CD4-positive, alpha-beta T cell treated with Interleukin-12 subunit alpha and Interleukin-12 subunit beta, for 1 hour (primary cell): ENCODE data around the gene MCM9.
"Not testable (repeated sequence)": the region's sequence is repeated elsewhere in the genome, so short reads cannot be mapped to it uniquely, and the experiment has no call there.

Experiments used
- DNase-seq: peaks from one replicate; pipeline ENCODE4 v3.0.0-alpha.2; 2020

MCM9 gene

GRCh38 chr6:118892355-118892991, 42.5 kb downstream of the MCM9 start:
- DNase-seq: peak; percentile 39

- DNase-seq: peak; percentile 33
Observed at GRCh38 chr6:118890997-118891790, 43.8 kb downstream of the MCM9 start.

GRCh38 chr6:118889163-118889562, 45.8 kb downstream of the MCM9 start:
- no peak for DNase-seq

- DNase-seq: no peak
Observed at GRCh38 chr6:118886641-118887040, 48.3 kb downstream of the MCM9 start.

GRCh38 chr6:118882314-118882905, 52.5 kb downstream of the MCM9 start:
- DNase-seq: no peak

GRCh38 chr6:118881440-118882313, 53.3 kb downstream of the MCM9 start:
- DNase-seq: no peak

GRCh38 chr6:118877806-118878205, 57.2 kb downstream of the MCM9 start:
- no peak for DNase-seq

- no peak for DNase-seq
Observed at GRCh38 chr6:118876814-118877213, 58.1 kb downstream of the MCM9 start.

GRCh38 chr6:118876198-118876597, 58.8 kb downstream of the MCM9 start:
- no peak for DNase-seq

GRCh38 chr6:118875672-118876071, 59.3 kb downstream of the MCM9 start:
- DNase-seq: no peak

GRCh38 chr6:118873239-118873638, 61.7 kb downstream of the MCM9 start:
- DNase-seq: no peak

GRCh38 chr6:118872726-118873125, 62.2 kb downstream of the MCM9 start:
- no peak for DNase-seq

- DNase-seq: no peak
Observed at GRCh38 chr6:118872318-118872717, 62.6 kb downstream of the MCM9 start.

- DNase-seq: no peak
Observed at GRCh38 chr6:118871331-118871730, 63.6 kb downstream of the MCM9 start.

- no peak for DNase-seq
Observed at GRCh38 chr6:118869894-118870589, 64.9 kb downstream of the MCM9 start.

- DNase-seq: no peak
Observed at GRCh38 chr6:118869350-118869749, 65.6 kb downstream of the MCM9 start.

GRCh38 chr6:118868901-118869300, 66.1 kb downstream of the MCM9 start:
- DNase-seq: not testable (repeated sequence)

- no peak for DNase-seq
Observed at GRCh38 chr6:118867181-118867580, 67.8 kb downstream of the MCM9 start.

- no peak for DNase-seq
Observed at GRCh38 chr6:118865100-118865391, 69.9 kb downstream of the MCM9 start.

GRCh38 chr6:118864341-118865099, 70.4 kb downstream of the MCM9 start:
- DNase-seq: no peak

- no peak for DNase-seq
Observed at GRCh38 chr6:118862443-118862842, 72.5 kb downstream of the MCM9 start.

- no peak for DNase-seq
Observed at GRCh38 chr6:118860880-118861279, 74.1 kb downstream of the MCM9 start.
